Caco-2 (cell line): ENCODE results near the gene EOGT. TPM values are rescaled to one million over a fixed set of nuclear protein-coding genes. Genes with fewer than 3 reads are reported as not detected.

Source experiments
- BruUV-seq: library from RNA; stranded (reverse); fragments of 400-500 nt; replicated peaks from 2 replicates; lab custom pipeline; 2021; lab: Mats Ljungman, UMichigan
- CTCF ChIA-PET: fragments of 300-600 bp; sonication (Branson Sonifier 250); formaldehyde crosslinking; loops from one replicate; lab custom pipeline; 2022; ENCODE audit warnings: antibody characterized with exemption; lab: Charles Lee
- POLR2A ChIA-PET: fragments of 300-600 bp; sonication (Branson Sonifier 250); formaldehyde crosslinking; loops from one replicate; lab custom pipeline; 2022; ENCODE audit warnings: antibody characterized with exemption; lab: Charles Lee
- DNase-seq, 2 experiments: peaks; one replicate each; pipeline versions ENCODE4 v3.0.0 to v3.0.0-alpha.2; 2020 to 2022
- H3K27me3 ChIP-seq: replicated peaks from 2 replicates; pipeline ENCODE4 v1.6.0; 2011; ENCODE audit warnings: low read length; ENCODE audit not compliant: control insufficient read depth, insufficient read depth
- H3K36me3 ChIP-seq: 2 replicates; pipeline ENCODE4 v1.5.1; 2011; ENCODE audit warnings: low read length; ENCODE audit not compliant: control insufficient read depth, insufficient read depth
- H3K4me1 ChIP-seq: fragments of 250-450 bp; sonication (Bioruptor Pico); 2 replicates; pipeline ENCODE4 v1.5.1; 2020; ENCODE audit warnings: mild to moderate bottlenecking
- H3K4me3 ChIP-seq: 2 replicates; pipeline ENCODE4 v1.5.1; 2011; ENCODE audit warnings: low read depth, mild to moderate bottlenecking, control low read depth, low read length
- H3K9me3 ChIP-seq: fragments of 250-450 bp; sonication (Bioruptor Pico); 2 replicates; pipeline ENCODE4 v1.5.1; 2020; ENCODE audit warnings: mild to moderate bottlenecking, moderate library complexity
- H3K27ac Mint-ChIP-seq: one replicate; pipeline ENCODE4 v1.8.0; 2022; ENCODE audit warnings: mixed read lengths; ENCODE audit not compliant: unreplicated experiment
- H3K27me3 Mint-ChIP-seq: one replicate; pipeline ENCODE4 v1.8.0; 2022; ENCODE audit warnings: mixed read lengths; ENCODE audit not compliant: insufficient read depth, unreplicated experiment
- H3K36me3 Mint-ChIP-seq: one replicate; pipeline ENCODE4 v1.8.0; 2022; ENCODE audit warnings: mild to moderate bottlenecking, mixed read lengths; ENCODE audit not compliant: insufficient read depth, unreplicated experiment
- H3K4me1 Mint-ChIP-seq: one replicate; pipeline ENCODE4 v1.8.0; 2022; ENCODE audit warnings: low read depth, mixed read lengths; ENCODE audit not compliant: unreplicated experiment
- H3K4me3 Mint-ChIP-seq: one replicate; pipeline ENCODE4 v1.8.0; 2022; ENCODE audit warnings: mild to moderate bottlenecking, moderate library complexity, mixed read lengths; ENCODE audit not compliant: unreplicated experiment
- H3K9me3 Mint-ChIP-seq: one replicate; pipeline ENCODE4 v1.8.0; 2022; ENCODE audit warnings: mixed read lengths; ENCODE audit not compliant: unreplicated experiment
- intact Hi-C: fragments of 100-400 bp; cut with micrococcal nuclease; formaldehyde crosslinking; loops from one replicate; pipeline ENCODE4 v1.10.0; 2022; ENCODE audit not compliant: unreplicated experiment
- total RNA-seq: library from RNA; stranded (reverse); gene quantifications from 2 replicates; pipeline ENCODE4 v1.2.3, GENCODE V29; 2022
- TF ChIP-seq, protein P1 (sequence below), 2 experiments: fragments of 200-600 bp in 1 of 2; IDR thresholded peaks; 1 replicate in 1 of 2; 2 replicates in 1 of 2; pipeline versions ENCODE4 v1.5.1 to v1.8.0; 2011 to 2022; ENCODE audit warnings: antibody characterized with exemption in 1 of 2, control low read depth in 1 of 2, inconsistent platforms in 1 of 2, low read depth in 1 of 2, low read length in 1 of 2, mild to moderate bottlenecking in 1 of 2, moderate library complexity in 1 of 2; ENCODE audit not compliant: insufficient read depth in 1 of 2, severe bottlenecking in 1 of 2, unreplicated experiment in 1 of 2

Gene EOGT
- total RNA-seq, 1 experiment from 2014 or later: 16.1 TPM

DNA sequence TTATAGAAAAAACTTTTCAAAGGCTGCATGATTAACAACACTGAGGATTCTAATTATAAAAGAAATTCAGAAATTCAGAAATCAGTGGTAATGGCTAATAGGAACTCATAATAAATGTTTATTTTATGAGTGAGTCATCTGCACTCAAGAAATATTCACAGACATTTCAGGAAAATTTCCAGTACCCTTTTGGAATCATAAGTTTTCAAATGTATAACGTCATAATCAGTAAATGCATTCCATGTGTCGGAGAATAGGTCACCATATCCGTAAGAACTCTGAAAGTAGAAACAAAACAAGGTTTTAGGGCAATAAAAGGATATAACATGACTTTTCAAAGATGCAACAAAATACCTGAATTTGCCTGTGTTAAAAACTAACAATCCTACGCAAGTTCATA is 24.7 kb downstream of the EOGT start:
- POLR2A ChIA-PET: no interaction called here
- H3K4me1 Mint-ChIP-seq: no peaks in the 10 kb centered on the region

DNA sequence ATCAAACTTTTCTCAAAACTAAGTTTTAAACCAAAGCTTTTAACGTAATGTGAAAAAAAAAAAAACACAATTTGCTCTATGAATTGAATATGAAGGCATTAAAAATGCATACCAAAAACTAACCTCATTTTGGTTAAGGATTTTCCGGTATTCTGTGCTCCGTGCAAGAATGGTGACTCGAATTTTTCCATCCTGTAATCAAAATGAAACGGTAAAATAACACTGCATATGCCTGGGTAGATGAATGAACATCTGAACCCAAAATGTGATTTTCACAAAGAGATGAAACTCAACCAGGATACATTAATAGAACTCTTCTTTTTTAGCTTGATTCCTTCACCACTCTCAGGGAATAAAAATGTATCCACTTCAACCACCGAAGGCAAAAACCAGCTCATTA is 26.2 kb downstream of the EOGT start:
- DNase-seq: no peak
- CTCF ChIA-PET: interaction anchor here (0.5 kb wide), 1 partner anchor 671 kb away, joined by 3 read pairs; no protein-coding TSS in a partner anchor
- Mint-ChIP-seq H3K27me3 (no peaks in the 10 kb centered on the region), H3K4me1 (no peaks in the 10 kb centered on the region), H3K27ac (no peak overlapping the region), H3K9me3 (no peaks in the 10 kb centered on the region), H3K4me3 (no peak overlapping the region), H3K36me3 (peaks cover under 1% of the 10 kb centered on the region)
- H3K9me3 ChIP-seq: no peaks in the 10 kb centered on the region
- BruUV-seq: no TSS peak
- TF ChIP-seq, protein P1, sequence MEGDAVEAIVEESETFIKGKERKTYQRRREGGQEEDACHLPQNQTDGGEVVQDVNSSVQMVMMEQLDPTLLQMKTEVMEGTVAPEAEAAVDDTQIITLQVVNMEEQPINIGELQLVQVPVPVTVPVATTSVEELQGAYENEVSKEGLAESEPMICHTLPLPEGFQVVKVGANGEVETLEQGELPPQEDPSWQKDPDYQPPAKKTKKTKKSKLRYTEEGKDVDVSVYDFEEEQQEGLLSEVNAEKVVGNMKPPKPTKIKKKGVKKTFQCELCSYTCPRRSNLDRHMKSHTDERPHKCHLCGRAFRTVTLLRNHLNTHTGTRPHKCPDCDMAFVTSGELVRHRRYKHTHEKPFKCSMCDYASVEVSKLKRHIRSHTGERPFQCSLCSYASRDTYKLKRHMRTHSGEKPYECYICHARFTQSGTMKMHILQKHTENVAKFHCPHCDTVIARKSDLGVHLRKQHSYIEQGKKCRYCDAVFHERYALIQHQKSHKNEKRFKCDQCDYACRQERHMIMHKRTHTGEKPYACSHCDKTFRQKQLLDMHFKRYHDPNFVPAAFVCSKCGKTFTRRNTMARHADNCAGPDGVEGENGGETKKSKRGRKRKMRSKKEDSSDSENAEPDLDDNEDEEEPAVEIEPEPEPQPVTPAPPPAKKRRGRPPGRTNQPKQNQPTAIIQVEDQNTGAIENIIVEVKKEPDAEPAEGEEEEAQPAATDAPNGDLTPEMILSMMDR (IDR thresholded peaks at IDR 0.05; ENCODE audit: insufficient read depth in 1 of 2, low read depth in 1 of 2, low read length in 1 of 2, severe bottlenecking in 1 of 2, unreplicated experiment in 1 of 2): no peak
- no peaks in the 10 kb centered on the region for H3K27me3 ChIP-seq
- H3K36me3 ChIP-seq: peaks cover 1% of the 10 kb centered on the region; the same call in 1 of the 2 replicates
- no peak overlapping the region for H3K4me3 ChIP-seq
- POLR2A ChIA-PET: no interaction called here
- intact Hi-C loops: no loop called here
- H3K4me1 ChIP-seq: no peaks in the 10 kb centered on the region

More for the DNA sequence above, 24.7 kb downstream of the EOGT start:
- Histone ChIP-seq H3K4me3 (no peak overlapping the region), H3K9me3 (no peaks in the 10 kb centered on the region), H3K36me3 (peaks cover 1% of the 10 kb centered on the region; the same call in 1 of the 2 replicates), H3K27me3 (no peaks in the 10 kb centered on the region), H3K4me1 (no peaks in the 10 kb centered on the region)
- intact Hi-C loops: no loop called here
- BruUV-seq: no TSS peak
- Mint-ChIP-seq H3K36me3 (peaks cover 6% of the 10 kb centered on the region), H3K27ac (no peak overlapping the region), H3K27me3 (no peaks in the 10 kb centered on the region), H3K4me3 (no peak overlapping the region), H3K9me3 (no peaks in the 10 kb centered on the region)
- CTCF ChIA-PET: no interaction called here
- no peak for DNase-seq
- TF ChIP-seq, protein P1 (IDR thresholded peaks at IDR 0.05; ENCODE audit: insufficient read depth in 1 of 2, low read depth in 1 of 2, low read length in 1 of 2, severe bottlenecking in 1 of 2, unreplicated experiment in 1 of 2): no peak

DNA sequence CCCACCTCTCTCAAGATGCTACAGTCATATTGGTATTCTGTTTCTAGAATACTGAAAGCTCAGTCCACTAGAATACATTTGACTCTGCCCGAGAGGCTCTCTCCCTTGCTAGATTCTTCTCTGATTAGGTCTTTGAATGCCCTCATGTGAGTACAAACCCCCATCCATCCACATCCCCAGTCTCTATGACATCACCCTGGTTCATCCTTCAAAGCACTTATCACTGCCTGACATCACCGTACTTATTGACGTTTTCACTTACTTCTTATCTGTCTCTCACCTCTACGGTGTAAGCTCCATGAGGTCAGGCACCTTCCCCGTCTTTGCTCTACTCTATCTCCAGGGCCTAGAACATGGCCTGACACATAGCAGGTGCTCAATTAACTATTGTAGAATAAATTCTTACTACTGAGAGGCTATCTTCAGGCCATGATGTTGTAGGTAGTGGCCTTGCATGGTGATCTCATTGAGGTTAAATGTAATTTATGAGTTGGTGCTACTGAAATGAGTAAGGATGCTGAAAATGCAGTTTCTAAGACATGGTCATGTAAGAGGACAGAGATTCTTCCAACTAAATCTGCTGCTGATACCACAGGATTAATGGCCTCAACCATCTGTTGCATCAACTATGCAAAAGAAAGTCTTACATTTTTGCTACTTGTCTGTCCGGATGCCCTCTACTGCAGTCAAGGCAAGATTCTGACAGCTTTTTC is 26.8 kb downstream of the EOGT start:
- Histone ChIP-seq H3K4me1 (no peaks in the 10 kb centered on the region), H3K4me3 (no peak overlapping the region), H3K36me3 (peaks cover 1% of the 10 kb centered on the region; the same call in 1 of the 2 replicates), H3K9me3 (no peaks in the 10 kb centered on the region), H3K27me3 (no peaks in the 10 kb centered on the region)
- TF ChIP-seq, protein P1 (IDR thresholded peaks at IDR 0.05; ENCODE audit: insufficient read depth in 1 of 2, low read depth in 1 of 2, low read length in 1 of 2, severe bottlenecking in 1 of 2, unreplicated experiment in 1 of 2): no peak
- no peaks in the 10 kb centered on the region for H3K4me1 Mint-ChIP-seq
- intact Hi-C loops: no loop called here
- DNase-seq: no peak
- H3K27me3 Mint-ChIP-seq: no peaks in the 10 kb centered on the region
- no peaks in the 10 kb centered on the region for H3K9me3 Mint-ChIP-seq
- H3K27ac Mint-ChIP-seq: no peak overlapping the region
- ChIA-PET POLR2A (no interaction called here), CTCF (interaction anchor here (0.5 kb wide), 1 partner anchor 672 kb away, joined by 3 read pairs; no protein-coding TSS in a partner anchor)
- H3K36me3 Mint-ChIP-seq: no peaks in the 10 kb centered on the region
- BruUV-seq: no TSS peak
- H3K4me3 Mint-ChIP-seq: no peak overlapping the region
